Natural killer cell treated with Interleukin-12 subunit alpha and Interleukin-12 subunit beta and Interleukin-15 and Interleukin-18, amount 100 ng/mL, for 72 hours (primary cell): ENCODE results near the gene KPTN. TPM values are rescaled to one million over a fixed set of nuclear protein-coding genes. Genes with fewer than 3 reads are reported as not detected.
A peak's percentile ranks its signal among the peaks of the same experiment; 100 is the strongest.

Experiments
- ATAC-seq, 2 donors: fragments of 150-1000 bp; cut with Tn5 transposase in 1 of 2; sonication (Bioruptor Pico), chemical (Tn5 transposase) in 1 of 2; 2 replicates each; pipeline ENCODE4 v1.10.0; 2021
- DNase-seq: peaks from one replicate; pipeline ENCODE4 v3.0.0; 2022; ENCODE audit warnings: low spot score
- H3K27ac Mint-ChIP-seq, 2 donors: 1 replicate in 1 of 2; 2 replicates in 1 of 2; pipeline ENCODE4 v1.8.0; 2022; ENCODE audit warnings: mixed read lengths in 2 of 2, mild to moderate bottlenecking in 1 of 2, moderate library complexity in 1 of 2
- H3K27me3 Mint-ChIP-seq, 2 donors: 1 replicate in 1 of 2; 2 replicates in 1 of 2; pipeline ENCODE4 v1.8.0; 2022; ENCODE audit warnings: mixed read lengths in 2 of 2
- H3K36me3 Mint-ChIP-seq: one replicate; pipeline ENCODE4 v1.8.0; 2022; ENCODE audit warnings: mixed read lengths
- H3K4me1 Mint-ChIP-seq, 2 donors: 1 replicate in 1 of 2; 2 replicates in 1 of 2; pipeline ENCODE4 v1.8.0; 2022; ENCODE audit warnings: low read depth in 2 of 2, mixed read lengths in 2 of 2, mild to moderate bottlenecking in 1 of 2
- H3K4me3 Mint-ChIP-seq: one replicate; pipeline ENCODE4 v1.8.0; 2022; ENCODE audit warnings: mixed read lengths
- H3K9me3 Mint-ChIP-seq: 2 replicates; pipeline ENCODE4 v1.8.0; 2022; ENCODE audit warnings: mixed read lengths
- total RNA-seq, 2 donors: library from RNA; stranded (reverse); gene quantifications; one replicate each; pipeline ENCODE4 v1.2.3, GENCODE V29; 2022

The KPTN gene
- total RNA-seq, 2 donors from 2014 or later = 4.9 to 11.4 TPM

- Mint-ChIP-seq H3K27ac (no peak overlapping the region), H3K4me1 (no peaks in the 10 kb centered on the region), H3K4me3 (no peak overlapping the region), H3K27me3 (peaks cover 23 to 24% of the 10 kb centered on the region in 2 donors), H3K9me3 (no peaks in the 10 kb centered on the region), H3K36me3 (peaks cover 14% of the 10 kb centered on the region)
- ATAC-seq (no peak), DNase-seq (no peak)
These were observed 24.5 kb downstream of the KPTN start for GRCh38 chr19:47459477-47459876.

GRCh38 chr19:47458672-47459071 is 25.3 kb downstream of the KPTN start:
- no peaks in the 10 kb centered on the region for H3K9me3 Mint-ChIP-seq
- H3K27me3 Mint-ChIP-seq = peaks cover 21 to 28% of the 10 kb centered on the region in 2 donors
- ATAC-seq (peak in 1 of 2 donors; percentile 27), DNase-seq (no peak)
- no peaks in the 10 kb centered on the region for H3K4me1 Mint-ChIP-seq
- peaks cover 14% of the 10 kb centered on the region for H3K36me3 Mint-ChIP-seq
- no peak overlapping the region for H3K4me3 Mint-ChIP-seq
- H3K27ac Mint-ChIP-seq = no peak overlapping the region

GRCh38 chr19:47456721-47457474 is 27.1 kb downstream of the KPTN start:
- H3K4me1 Mint-ChIP-seq = no peaks in the 10 kb centered on the region
- H3K27ac Mint-ChIP-seq = no peak overlapping the region
- peaks cover 14% of the 10 kb centered on the region for H3K36me3 Mint-ChIP-seq
- no peak overlapping the region for H3K4me3 Mint-ChIP-seq
- no peak for ATAC-seq
- DNase-seq = no peak
- H3K27me3 Mint-ChIP-seq = peaks cover 23 to 29% of the 10 kb centered on the region in 2 donors
- no peaks in the 10 kb centered on the region for H3K9me3 Mint-ChIP-seq

GRCh38 chr19:47450478-47450877 is 33.5 kb downstream of the KPTN start:
- peaks cover 48 to 52% of the 10 kb centered on the region in 2 donors for H3K27me3 Mint-ChIP-seq
- H3K9me3 Mint-ChIP-seq = no peaks in the 10 kb centered on the region
- H3K36me3 Mint-ChIP-seq = peaks cover 8% of the 10 kb centered on the region
- ATAC-seq (no peak), DNase-seq (no peak)
- H3K4me3 Mint-ChIP-seq = no peak overlapping the region
- peaks cover 14 to 15% of the 10 kb centered on the region in 2 donors for H3K4me1 Mint-ChIP-seq
- no peak overlapping the region for H3K27ac Mint-ChIP-seq

GRCh38 chr19:47448360-47448727 is 35.7 kb downstream of the KPTN start:
- peaks cover 31 to 36% of the 10 kb centered on the region in 2 donors for H3K4me1 Mint-ChIP-seq
- peaks cover 48 to 61% of the 10 kb centered on the region in 2 donors for H3K27me3 Mint-ChIP-seq

GRCh38 chr19:47447470-47448359 is 36.3 kb downstream of the KPTN start:
- ATAC-seq (peak; percentile 74 to 85), DNase-seq (no peak)
- Mint-ChIP-seq H3K9me3 (no peaks in the 10 kb centered on the region), H3K36me3 (no peaks in the 10 kb centered on the region), H3K4me3 (peak overlapping the region; percentile 52), H3K27me3 (peaks cover 54 to 67% of the 10 kb centered on the region in 2 donors), H3K4me1 (peaks cover 35 to 42% of the 10 kb centered on the region in 2 donors), H3K27ac (no peak overlapping the region)

More at GRCh38 chr19:47448360-47448727, 35.7 kb downstream of the KPTN start:
- no peaks in the 10 kb centered on the region for H3K36me3 Mint-ChIP-seq
- no peaks in the 10 kb centered on the region for H3K9me3 Mint-ChIP-seq
- DNase-seq = no peak
- ATAC-seq = no peak
- no peak overlapping the region for H3K27ac Mint-ChIP-seq
- no peak overlapping the region for H3K4me3 Mint-ChIP-seq

GRCh38 chr19:47446534-47447469 is 37.2 kb downstream of the KPTN start:
- no peaks in the 10 kb centered on the region for H3K9me3 Mint-ChIP-seq
- H3K4me3 Mint-ChIP-seq = peak overlapping the region; percentile 52
- peak overlapping the region in 1 of 2 donors; percentile 53 for H3K27ac Mint-ChIP-seq
- DNase-seq (no peak), ATAC-seq (no peak)
- peaks cover 58 to 72% of the 10 kb centered on the region in 2 donors for H3K27me3 Mint-ChIP-seq
- no peaks in the 10 kb centered on the region for H3K36me3 Mint-ChIP-seq
- peaks cover 35 to 42% of the 10 kb centered on the region in 2 donors for H3K4me1 Mint-ChIP-seq

- peaks cover 58 to 72% of the 10 kb centered on the region in 2 donors for H3K27me3 Mint-ChIP-seq
- DNase-seq (peak; percentile 83), ATAC-seq (peak; percentile 64 to 66)
- peak overlapping the region; percentile 46 for H3K4me3 Mint-ChIP-seq
- no peaks in the 10 kb centered on the region for H3K9me3 Mint-ChIP-seq
- H3K27ac Mint-ChIP-seq = peak overlapping the region in 1 of 2 donors; percentile 6
- H3K36me3 Mint-ChIP-seq = no peaks in the 10 kb centered on the region
- peaks cover 35 to 42% of the 10 kb centered on the region in 2 donors for H3K4me1 Mint-ChIP-seq
These were observed 38.0 kb downstream of the KPTN start for GRCh38 chr19:47445937-47446402.

- peak overlapping the region in 1 of 2 donors; percentile 6 for H3K27ac Mint-ChIP-seq
- H3K36me3 Mint-ChIP-seq = no peaks in the 10 kb centered on the region
- DNase-seq (no peak), ATAC-seq (no peak)
- H3K9me3 Mint-ChIP-seq = no peaks in the 10 kb centered on the region
- H3K27me3 Mint-ChIP-seq = peaks cover 58 to 72% of the 10 kb centered on the region in 2 donors
- H3K4me3 Mint-ChIP-seq = peak overlapping the region; percentile 46
- peaks cover 35 to 42% of the 10 kb centered on the region in 2 donors for H3K4me1 Mint-ChIP-seq
These were observed 38.5 kb downstream of the KPTN start for GRCh38 chr19:47445527-47445926.

- no peaks in the 10 kb centered on the region for H3K36me3 Mint-ChIP-seq
- ATAC-seq (no peak), DNase-seq (no peak)
- no peak overlapping the region for H3K27ac Mint-ChIP-seq
- peak overlapping the region; percentile 54 for H3K4me3 Mint-ChIP-seq
- peaks cover 35 to 42% of the 10 kb centered on the region in 2 donors for H3K4me1 Mint-ChIP-seq
- no peaks in the 10 kb centered on the region for H3K9me3 Mint-ChIP-seq
- H3K27me3 Mint-ChIP-seq = peaks cover 58 to 74% of the 10 kb centered on the region in 2 donors
These were observed 39.6 kb downstream of the KPTN start for GRCh38 chr19:47444388-47444821.

- H3K4me3 Mint-ChIP-seq = peak overlapping the region; percentile 54
- H3K9me3 Mint-ChIP-seq = no peaks in the 10 kb centered on the region
- H3K36me3 Mint-ChIP-seq = no peaks in the 10 kb centered on the region
- ATAC-seq (no peak), DNase-seq (no peak)
- peaks cover 57 to 70% of the 10 kb centered on the region in 2 donors for H3K27me3 Mint-ChIP-seq
- peaks cover 35 to 42% of the 10 kb centered on the region in 2 donors for H3K4me1 Mint-ChIP-seq
- no peak overlapping the region for H3K27ac Mint-ChIP-seq
These were observed 40.7 kb downstream of the KPTN start for GRCh38 chr19:47443331-47443730.

GRCh38 chr19:47438793-47439220 is 45.2 kb downstream of the KPTN start:
- peaks cover 18 to 32% of the 10 kb centered on the region in 2 donors for H3K4me1 Mint-ChIP-seq
- no peak for ATAC-seq
- no peaks in the 10 kb centered on the region for H3K36me3 Mint-ChIP-seq
- no peaks in the 10 kb centered on the region for H3K9me3 Mint-ChIP-seq
- H3K4me3 Mint-ChIP-seq = no peak overlapping the region
- no peak for DNase-seq
- H3K27ac Mint-ChIP-seq = no peak overlapping the region
- H3K27me3 Mint-ChIP-seq = peaks cover 42 to 69% of the 10 kb centered on the region in 2 donors

- Mint-ChIP-seq H3K27me3 (peaks cover 35 to 66% of the 10 kb centered on the region in 2 donors), H3K9me3 (no peaks in the 10 kb centered on the region), H3K4me1 (peaks cover 9 to 21% of the 10 kb centered on the region in 2 donors), H3K27ac (no peak overlapping the region), H3K36me3 (no peaks in the 10 kb centered on the region), H3K4me3 (no peak overlapping the region)
- ATAC-seq = no peak
- DNase-seq = no peak
These were observed 46.5 kb downstream of the KPTN start for GRCh38 chr19:47437500-47437899.
